ENCODE measurements around the gene RILPL2.
"Not testable (repeated sequence)": the region's sequence is repeated elsewhere in the genome, so short reads cannot be mapped to it uniquely, and the experiment has no call there.

Gene RILPL2

DNA sequence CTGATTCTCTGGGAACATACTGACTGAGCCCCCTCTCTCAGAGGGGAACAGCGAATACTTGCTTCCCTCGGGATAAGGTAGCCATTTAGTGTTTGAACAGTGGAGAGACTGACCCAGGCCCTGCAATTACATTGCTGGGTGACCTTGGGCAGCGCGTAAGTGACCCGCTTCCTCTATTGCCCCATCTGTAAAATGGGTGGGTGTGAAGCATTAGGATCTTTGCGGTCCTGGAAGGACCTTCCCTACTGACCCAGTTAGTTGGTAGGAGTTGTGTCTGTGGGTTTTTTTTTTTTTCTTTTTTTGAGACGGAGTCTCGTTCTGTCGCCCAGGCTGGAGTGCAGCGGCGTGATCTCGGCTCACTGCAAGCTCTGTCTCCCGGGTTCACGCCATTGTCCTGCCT, 53.8 kb downstream of the RILPL2 start:
- DNase-seq (ENCODE audit: low read depth), result no peak

- DNase-seq (ENCODE audit: low read depth), result no peak
Observed at GRCh38 chr12:123379391-123379790, 57.1 kb downstream of the RILPL2 start.

- not testable (repeated sequence) for DNase-seq (ENCODE audit: low read depth)
Observed at GRCh38 chr12:123372415-123372814, 64.1 kb downstream of the RILPL2 start.

- not testable (repeated sequence) for DNase-seq (ENCODE audit: low read depth)
Observed at GRCh38 chr12:123371667-123372368, 64.7 kb downstream of the RILPL2 start.

DNA sequence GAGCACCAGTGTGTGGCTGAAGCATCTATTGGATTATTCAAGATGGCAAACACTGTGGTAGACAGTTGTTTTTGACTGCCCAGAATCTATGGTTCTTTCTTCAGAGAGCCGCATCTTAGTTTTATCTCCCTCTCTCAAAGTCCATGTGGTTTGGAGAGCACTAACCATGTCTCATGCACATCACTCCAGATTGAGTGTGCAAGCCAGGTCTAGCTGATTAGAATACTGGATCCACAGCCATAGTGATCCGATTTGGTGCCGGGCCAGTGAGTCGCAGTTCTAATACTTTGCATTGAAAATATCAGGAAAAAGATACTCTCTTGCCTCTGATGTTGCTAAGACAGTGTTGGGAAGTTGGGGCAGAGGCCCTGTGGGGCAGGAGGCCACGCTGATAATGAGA, 67.3 kb downstream of the RILPL2 start:
- no peak for DNase-seq (ENCODE audit: low read depth)

GRCh38 chr12:123368431-123368830, 68.1 kb downstream of the RILPL2 start:
- not testable (repeated sequence) for DNase-seq (ENCODE audit: low read depth)

- DNase-seq (ENCODE audit: low read depth), result no peak
Observed at GRCh38 chr12:123367511-123367910, 69.0 kb downstream of the RILPL2 start.
